IPS-15b (cell line): ENCODE data around the gene WIPF2.
"Not testable (repeated sequence)": the region's sequence is repeated elsewhere in the genome, so short reads cannot be mapped to it uniquely, and the experiment has no call there.

Experiments used
- H3K27me3 ChIP-seq: one replicate; pipeline ENCODE4 v1.6.1; 2013; ENCODE audit warnings: low read length; ENCODE audit not compliant: control insufficient read depth, insufficient read depth
- H3K36me3 ChIP-seq: one replicate; pipeline ENCODE4 v1.6.1; 2013; ENCODE audit warnings: low read length; ENCODE audit not compliant: control insufficient read depth, insufficient read depth
- H3K4me1 ChIP-seq: one replicate; pipeline ENCODE4 v1.6.1; 2013; ENCODE audit warnings: mild to moderate bottlenecking, low read length; ENCODE audit not compliant: control insufficient read depth, insufficient read depth
- H3K4me3 ChIP-seq: one replicate; pipeline ENCODE4 v1.5.1; 2013; ENCODE audit warnings: low read depth, low read length
- H3K9ac ChIP-seq: one replicate; pipeline ENCODE4 v1.6.1; 2013; ENCODE audit warnings: low read depth, mild to moderate bottlenecking, low read length
- H3K9me3 ChIP-seq: one replicate; pipeline ENCODE4 v1.6.1; 2013; ENCODE audit warnings: mild to moderate bottlenecking, low read length; ENCODE audit not compliant: control insufficient read depth, insufficient read depth

Gene WIPF2

GRCh38 chr17:40303708-40304551 is 84.8 kb downstream of the WIPF2 start:
- H3K4me1 ChIP-seq = peaks cover 26% of the 10 kb centered on the region
- peaks cover 18% of the 10 kb centered on the region for H3K36me3 ChIP-seq

GRCh38 chr17:40304552-40304863 is 85.4 kb downstream of the WIPF2 start:
- H3K27me3 ChIP-seq, H3K9me3 ChIP-seq, H3K4me3 ChIP-seq, H3K9ac ChIP-seq: not testable (repeated sequence)
- peaks cover 18% of the 10 kb centered on the region for H3K36me3 ChIP-seq
- peaks cover 26% of the 10 kb centered on the region for H3K4me1 ChIP-seq

More at GRCh38 chr17:40303708-40304551, 84.8 kb downstream of the WIPF2 start:
- Histone ChIP-seq H3K27me3 (no peaks in the 10 kb centered on the region), H3K4me3 (no peak overlapping the region), H3K9me3 (no peaks in the 10 kb centered on the region), H3K9ac (no peak overlapping the region)

GRCh38 chr17:40304866-40305265 is 85.8 kb downstream of the WIPF2 start:
- not testable (repeated sequence) for H3K9ac ChIP-seq, H3K27me3 ChIP-seq, H3K4me3 ChIP-seq, H3K9me3 ChIP-seq
- peaks cover 18% of the 10 kb centered on the region for H3K36me3 ChIP-seq
- H3K4me1 ChIP-seq = peaks cover 26% of the 10 kb centered on the region

- Histone ChIP-seq H3K4me1 (peaks cover 26% of the 10 kb centered on the region), H3K9ac (no peak overlapping the region), H3K9me3 (no peaks in the 10 kb centered on the region), H3K27me3 (peaks cover 6% of the 10 kb centered on the region), H3K36me3 (peaks cover 7% of the 10 kb centered on the region), H3K4me3 (no peak overlapping the region)
Observed at GRCh38 chr17:40306395-40306794, 87.3 kb downstream of the WIPF2 start.

GRCh38 chr17:40307001-40307730 is 88.1 kb downstream of the WIPF2 start:
- H3K9me3 ChIP-seq = no peaks in the 10 kb centered on the region
- H3K4me1 ChIP-seq = peaks cover 26% of the 10 kb centered on the region
- H3K9ac ChIP-seq = no peak overlapping the region
- H3K4me3 ChIP-seq = peak overlapping the region; percentile 22
- peaks cover 6% of the 10 kb centered on the region for H3K27me3 ChIP-seq
- peaks cover 7% of the 10 kb centered on the region for H3K36me3 ChIP-seq

- Histone ChIP-seq H3K9ac (no peak overlapping the region), H3K4me1 (peaks cover 26% of the 10 kb centered on the region)
Observed at GRCh38 chr17:40307740-40308239, 88.7 kb downstream of the WIPF2 start.

GRCh38 chr17:40309031-40309948 is 90.2 kb downstream of the WIPF2 start, which contains the start of gene RARA:
RARA (plus strand) TSS chr17:40309180; CDS start chr17:40331219, 22,039 bp downstream.
- Histone ChIP-seq H3K9ac (peak within 1 kb of the TSS; percentile 19), H3K4me1 (peaks cover 23% of the 10 kb centered on the region), H3K9me3 (no peaks in the 10 kb centered on the region), H3K36me3 (no peaks in the 10 kb centered on the region), H3K27me3 (peaks cover 6% of the 10 kb centered on the region), H3K4me3 (peak within 1 kb of the TSS; percentile 76)

More at GRCh38 chr17:40307740-40308239, 88.7 kb downstream of the WIPF2 start:
- peak overlapping the region; percentile 22 for H3K4me3 ChIP-seq
- no peaks in the 10 kb centered on the region for H3K9me3 ChIP-seq
- peaks cover 7% of the 10 kb centered on the region for H3K36me3 ChIP-seq
- H3K27me3 ChIP-seq = peaks cover 6% of the 10 kb centered on the region

GRCh38 chr17:40309949-40310510 is 90.9 kb downstream of the WIPF2 start:
- H3K4me1 ChIP-seq = peaks cover 23% of the 10 kb centered on the region
- H3K4me3 ChIP-seq = no peak overlapping the region
- no peaks in the 10 kb centered on the region for H3K9me3 ChIP-seq
- H3K9ac ChIP-seq = no peak overlapping the region
- H3K36me3 ChIP-seq = no peaks in the 10 kb centered on the region
- H3K27me3 ChIP-seq = peaks cover 6% of the 10 kb centered on the region

- Histone ChIP-seq H3K4me1 (peaks cover 23% of the 10 kb centered on the region), H3K9me3 (no peaks in the 10 kb centered on the region), H3K4me3 (no peak overlapping the region), H3K9ac (no peak overlapping the region), H3K27me3 (peaks cover 9% of the 10 kb centered on the region), H3K36me3 (no peaks in the 10 kb centered on the region)
Observed at GRCh38 chr17:40310882-40311391, 91.8 kb downstream of the WIPF2 start.

- H3K27me3 ChIP-seq = peaks cover 15% of the 10 kb centered on the region
- peaks cover 19% of the 10 kb centered on the region for H3K4me1 ChIP-seq
- H3K36me3 ChIP-seq = no peaks in the 10 kb centered on the region
- H3K4me3 ChIP-seq = no peak overlapping the region
- no peak overlapping the region for H3K9ac ChIP-seq
- H3K9me3 ChIP-seq = no peaks in the 10 kb centered on the region
Observed at GRCh38 chr17:40311575-40311974, 92.5 kb downstream of the WIPF2 start.
